Measurements from ENCODE around the gene TMEM132D.

Gene TMEM132D

DNA sequence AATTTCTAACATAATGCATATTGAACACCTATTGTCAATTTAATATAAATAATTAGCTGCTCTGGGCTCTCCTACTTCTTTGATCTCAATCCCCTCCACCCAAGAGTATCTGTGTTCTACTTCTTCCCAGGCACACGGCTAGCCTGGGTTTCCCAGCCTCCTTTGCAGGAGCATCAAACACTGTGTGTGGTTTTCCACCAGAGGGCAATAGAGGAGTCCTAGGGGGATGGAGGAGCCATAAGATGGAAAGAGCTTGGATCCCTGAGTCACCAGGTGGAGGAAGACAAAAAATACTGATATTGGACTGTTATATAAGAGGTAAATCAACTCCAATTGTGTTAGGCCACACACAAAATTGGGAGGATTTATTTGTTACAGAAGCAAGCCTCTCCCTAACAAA, 716.9 kb downstream of the TMEM132D start:
- peaks cover 11% of the 10 kb centered on the region for H3K27me3 Mint-ChIP-seq (ENCODE audit: low read depth)
- no peaks in the 10 kb centered on the region for H3K9me3 Mint-ChIP-seq

GRCh38 chr12:129185855-129186254, 718.0 kb downstream of the TMEM132D start:
- Mint-ChIP-seq H3K4me1 (peaks cover 5% of the 10 kb centered on the region), H3K27me3 (ENCODE audit: low read depth) (peaks cover 12% of the 10 kb centered on the region), H3K9me3 (no peaks in the 10 kb centered on the region), H3K4me3 (no peak overlapping the region), H3K27ac (no peak overlapping the region), H3K36me3 (ENCODE audit: low read depth) (no peaks in the 10 kb centered on the region)
- TF ChIP-seq, protein P1, sequence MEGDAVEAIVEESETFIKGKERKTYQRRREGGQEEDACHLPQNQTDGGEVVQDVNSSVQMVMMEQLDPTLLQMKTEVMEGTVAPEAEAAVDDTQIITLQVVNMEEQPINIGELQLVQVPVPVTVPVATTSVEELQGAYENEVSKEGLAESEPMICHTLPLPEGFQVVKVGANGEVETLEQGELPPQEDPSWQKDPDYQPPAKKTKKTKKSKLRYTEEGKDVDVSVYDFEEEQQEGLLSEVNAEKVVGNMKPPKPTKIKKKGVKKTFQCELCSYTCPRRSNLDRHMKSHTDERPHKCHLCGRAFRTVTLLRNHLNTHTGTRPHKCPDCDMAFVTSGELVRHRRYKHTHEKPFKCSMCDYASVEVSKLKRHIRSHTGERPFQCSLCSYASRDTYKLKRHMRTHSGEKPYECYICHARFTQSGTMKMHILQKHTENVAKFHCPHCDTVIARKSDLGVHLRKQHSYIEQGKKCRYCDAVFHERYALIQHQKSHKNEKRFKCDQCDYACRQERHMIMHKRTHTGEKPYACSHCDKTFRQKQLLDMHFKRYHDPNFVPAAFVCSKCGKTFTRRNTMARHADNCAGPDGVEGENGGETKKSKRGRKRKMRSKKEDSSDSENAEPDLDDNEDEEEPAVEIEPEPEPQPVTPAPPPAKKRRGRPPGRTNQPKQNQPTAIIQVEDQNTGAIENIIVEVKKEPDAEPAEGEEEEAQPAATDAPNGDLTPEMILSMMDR (IDR thresholded peaks at IDR 0.05; ENCODE audit: unreplicated experiment in 3 of 3) = no peak

More for the DNA sequence above, 716.9 kb downstream of the TMEM132D start:
- Mint-ChIP-seq H3K27ac (no peak overlapping the region), H3K4me1 (peaks cover 5% of the 10 kb centered on the region), H3K4me3 (no peak overlapping the region), H3K36me3 (ENCODE audit: low read depth) (no peaks in the 10 kb centered on the region)
- TF ChIP-seq, protein P1 (IDR thresholded peaks at IDR 0.05; ENCODE audit: unreplicated experiment in 3 of 3) = no peak

GRCh38 chr12:129184127-129184928, 719.5 kb downstream of the TMEM132D start:
- H3K36me3 Mint-ChIP-seq (ENCODE audit: low read depth) = no peaks in the 10 kb centered on the region
- H3K9me3 Mint-ChIP-seq = no peaks in the 10 kb centered on the region
- no peak overlapping the region for H3K4me3 Mint-ChIP-seq
- H3K27ac Mint-ChIP-seq = no peak overlapping the region
- TF ChIP-seq, protein P1 (IDR thresholded peaks at IDR 0.05; ENCODE audit: unreplicated experiment in 3 of 3) = no peak
- peaks cover 5% of the 10 kb centered on the region for H3K4me1 Mint-ChIP-seq
- peaks cover 15% of the 10 kb centered on the region for H3K27me3 Mint-ChIP-seq (ENCODE audit: low read depth)

GRCh38 chr12:129179941-129180553, 723.8 kb downstream of the TMEM132D start:
- Mint-ChIP-seq H3K27me3 (ENCODE audit: low read depth) (peaks cover 15% of the 10 kb centered on the region), H3K4me1 (no peaks in the 10 kb centered on the region), H3K4me3 (no peak overlapping the region), H3K27ac (no peak overlapping the region), H3K36me3 (ENCODE audit: low read depth) (no peaks in the 10 kb centered on the region), H3K9me3 (peaks cover 5% of the 10 kb centered on the region)
- TF ChIP-seq, protein P1 (IDR thresholded peaks at IDR 0.05; ENCODE audit: unreplicated experiment in 3 of 3) = no peak

- Mint-ChIP-seq H3K27me3 (ENCODE audit: low read depth) (peaks cover 7% of the 10 kb centered on the region), H3K4me1 (no peaks in the 10 kb centered on the region), H3K9me3 (peaks cover 6% of the 10 kb centered on the region), H3K27ac (no peak overlapping the region), H3K4me3 (no peak overlapping the region), H3K36me3 (ENCODE audit: low read depth) (no peaks in the 10 kb centered on the region)
- TF ChIP-seq, protein P1 (IDR thresholded peaks at IDR 0.05; ENCODE audit: unreplicated experiment in 3 of 3) = no peak
These were observed 733.9 kb downstream of the TMEM132D start for GRCh38 chr12:129169928-129170327.

Data from nephron (organoid).